Right lobe of liver (tissue), 6 donors: Measurements from ENCODE around the gene RHOT2. TPM values are rescaled to one million over a fixed set of nuclear protein-coding genes. Genes with fewer than 3 reads are reported as not detected.
A peak's percentile ranks its signal among the peaks of the same experiment; 100 is the strongest.

ENCODE experiments used
- ATAC-seq, 4 donors: fragments of 200-7000 bp; cut with Tn5 transposase; one replicate each; pipeline ENCODE4 v1.9.1; 2020; ENCODE audit warnings: mild to moderate bottlenecking in 4 of 4, moderate library complexity in 4 of 4
- DNase-seq, 3 donors: peaks; one replicate each; pipeline ENCODE4 v3.0.0-alpha.2; 2020
- H3K27ac ChIP-seq, 3 donors: fragments of 200-600 bp; one replicate each; pipeline ENCODE4 v1.8.0; 2022
- H3K27me3 ChIP-seq, 2 donors: fragments of 200-600 bp; one replicate each; pipeline ENCODE4 v1.8.0; 2022
- H3K36me3 ChIP-seq, 4 donors: fragments of 200-600 bp; sonication (generic) in 1 of 4; one replicate each; pipeline versions ENCODE4 v1.5.1 to v1.8.0; 2017 to 2022; ENCODE audit warnings: control low read depth in 1 of 4
- H3K4me1 ChIP-seq, 4 donors: fragments of 200-600 bp; sonication (generic) in 1 of 4; one replicate each; pipeline versions ENCODE4 v1.5.1 to v1.8.0; 2017 to 2022; ENCODE audit warnings: control low read depth in 1 of 4
- H3K4me3 ChIP-seq, 3 donors: fragments of 200-600 bp; one replicate each; pipeline ENCODE4 v1.8.0; 2022
- H3K9me3 ChIP-seq, 4 donors: fragments of 200-600 bp; sonication (generic) in 1 of 4; one replicate each; pipeline versions ENCODE4 v1.5.1 to v1.8.0; 2017 to 2022; ENCODE audit warnings: control low read depth in 1 of 4
- CTCF ChIP-seq, 4 donors: fragments of 200-600 bp in 3 of 4; fragments of 450-650 bp in 1 of 4; IDR thresholded peaks; one replicate each; pipeline versions ENCODE4 v1.5.1 to v1.8.0; 2016 to 2022; ENCODE audit warnings: antibody characterized with exemption in 4 of 4, mild to moderate bottlenecking in 2 of 4
- POLR2A ChIP-seq: fragments of 450-650 bp; IDR thresholded peaks from one replicate; pipeline ENCODE4 v1.6.1; 2017; ENCODE audit warnings: antibody characterized with exemption, mild to moderate bottlenecking
- WGBS: methylation state at CpG from one replicate; pipeline ENCODE4 v1.1.6; 2018; ENCODE audit warnings: low coverage, low lambda C conversion rate; ENCODE audit not compliant: insufficient coverage; ENCODE audit errors: missing lambda C conversion rate; 5-methylcytosine and 5-hydroxymethylcytosine counted together
- intact Hi-C, 2 donors: fragments of 100-400 bp; cut with DNase I; formaldehyde crosslinking; loops; one replicate each; pipeline versions ENCODE4 v1.11.2 to v1.14.1; 2022
- total RNA-seq, 6 experiments: library from RNA; depleted of rRNA in 2 of 6; stranded (reverse); fragments of >200 nt in 2 of 6; fragmentation: NEBNext Ultra II Directional in 3 of 6; extraction: Animal tissue kit (Norgen Biotek cat#: 25700) in 3 of 6; gene quantifications; one replicate each; pipeline versions ENCODE4 v1.1.0 to v1.2.4, GENCODE V29; 2016 to 2023
- donor health status: DM: no; HTN: yes; CAD: no.
- donor health status: DM: no; HTN: no; CAD: no.
- donor health status: DM: no; HTN: no; CAD: no.
- donor health status: DM: no; HTN: yes; CAD: no.
- donor health status: DM: no; HTN: yes; CAD: no.

Gene RHOT2
- total RNA-seq, 6 experiments from 2014 or later, result 28.5 to 44.8 (median 40.3) TPM

- DNase-seq, result no peak
- TF ChIP-seq CTCF (IDR thresholded peaks at IDR 0.05), result no peak
- no peak for TF ChIP-seq POLR2A
- Histone ChIP-seq H3K36me3 (peaks cover 0 to 20% (median 7%) of the 10 kb centered on the region in 4 donors), H3K27ac (no peak overlapping the region), H3K4me3 (peak overlapping the region in 2 of 3 donors; percentile 62 to 77), H3K27me3 (no peaks in the 10 kb centered on the region), H3K9me3 (no peaks in the 10 kb centered on the region), H3K4me1 (peaks cover 0 to 41% (median 13%) of the 10 kb centered on the region in 4 donors)
- 42% methylated on average over 8 of the region's 28 CpGs for WGBS
- ATAC-seq, result no peak
- intact Hi-C loops, result no loop called here
These were observed 14.0 kb downstream of the RHOT2 start for GRCh38 chr16:681746-682427.

- Histone ChIP-seq H3K27me3 (no peaks in the 10 kb centered on the region), H3K9me3 (no peaks in the 10 kb centered on the region), H3K4me1 (peaks cover 0 to 41% (median 13%) of the 10 kb centered on the region in 4 donors), H3K27ac (no peak overlapping the region), H3K36me3 (peaks cover 0 to 21% (median 7%) of the 10 kb centered on the region in 4 donors), H3K4me3 (peak overlapping the region in 1 of 3 donors; percentile 84)
- TF ChIP-seq POLR2A, result no peak
- no peak for TF ChIP-seq CTCF (IDR thresholded peaks at IDR 0.05)
- ATAC-seq, result no peak
- WGBS, result 59% methylated on average over 13 of the region's 36 CpGs
- peak in 1 of 3 donors; percentile 56 for DNase-seq
- intact Hi-C loops, result no loop called here
These were observed 14.8 kb downstream of the RHOT2 start for GRCh38 chr16:682493-683395.

- WGBS, result 41% methylated on average over 5 of the region's 57 CpGs
- peak in 1 of 3 donors; percentile 60 for DNase-seq
- H3K4me1 ChIP-seq, result peaks cover 0 to 40% (median 14%) of the 10 kb centered on the region in 4 donors
- no peaks in the 10 kb centered on the region for H3K9me3 ChIP-seq
- peak overlapping the region in 2 of 3 donors; percentile 32 to 36 for H3K27ac ChIP-seq
- H3K4me3 ChIP-seq, result peak overlapping the region; percentile 47 to 84 (median 68)
- no peaks in the 10 kb centered on the region for H3K27me3 ChIP-seq
- H3K36me3 ChIP-seq, result peaks cover 0 to 21% (median 7%) of the 10 kb centered on the region in 4 donors
- ATAC-seq, result no peak
- intact Hi-C loops, result no loop called here
- TF ChIP-seq CTCF (IDR thresholded peaks at IDR 0.05) (no peak), POLR2A (no peak)
These were observed 15.6 kb downstream of the RHOT2 start for GRCh38 chr16:683396-684070.

- Histone ChIP-seq H3K27me3 (no peaks in the 10 kb centered on the region), H3K4me1 (peaks cover 0 to 41% (median 17%) of the 10 kb centered on the region in 4 donors), H3K36me3 (peaks cover 0 to 21% (median 7%) of the 10 kb centered on the region in 4 donors), H3K4me3 (peak within 1 kb of the TSS; percentile 47 to 84 (median 68)), H3K9me3 (no peaks in the 10 kb centered on the region), H3K27ac (peak within 1 kb of the TSS; percentile 32 to 40 (median 36))
- peak; percentile 98 for DNase-seq
- intact Hi-C loops, result no loop called here
- TF ChIP-seq POLR2A (peak; percentile 63), CTCF (IDR thresholded peaks at IDR 0.05) (no peak)
- peak; percentile 60 to 71 (median 66) for ATAC-seq
- 0% methylated on average over 3 of the region's 91 CpGs for WGBS
These were observed 16.3 kb downstream of the RHOT2 start, which contains the start of gene JMJD8 for GRCh38 chr16:684071-684794. Gene JMJD8, minus strand, starts transcription at chr16:684334. Its CDS starts 15 bp downstream, at chr16:684319.
